ENCODE data around the gene EPB41L4A.
A peak's percentile ranks its signal among the peaks of the same experiment; 100 is the strongest.
"Not testable (repeated sequence)": the region's sequence is repeated elsewhere in the genome, so short reads cannot be mapped to it uniquely, and the experiment has no call there.

The EPB41L4A gene

GRCh38 chr5:112397690-112398089 lies 21.4 kb downstream of the EPB41L4A start:
- DNase-seq: no peak

GRCh38 chr5:112396430-112396829 lies 22.6 kb downstream of the EPB41L4A start:
- no peak for DNase-seq

GRCh38 chr5:112395299-112395698 lies 23.8 kb downstream of the EPB41L4A start:
- not testable (repeated sequence) for DNase-seq

GRCh38 chr5:112390327-112390726 lies 28.8 kb downstream of the EPB41L4A start:
- peak; percentile 13 for DNase-seq

GRCh38 chr5:112388739-112389138 lies 30.3 kb downstream of the EPB41L4A start:
- no peak for DNase-seq

- no peak for DNase-seq
Measured at GRCh38 chr5:112388074-112388473, 31.0 kb downstream of the EPB41L4A start.

- no peak for DNase-seq
Measured at GRCh38 chr5:112386766-112387165, 32.3 kb downstream of the EPB41L4A start.

- DNase-seq: no peak
Measured at GRCh38 chr5:112385969-112386368, 33.1 kb downstream of the EPB41L4A start.

- DNase-seq: no peak
Measured at GRCh38 chr5:112385566-112385965, 33.5 kb downstream of the EPB41L4A start.

GRCh38 chr5:112384523-112384922 lies 34.6 kb downstream of the EPB41L4A start:
- DNase-seq: no peak

GRCh38 chr5:112382886-112383285 lies 36.2 kb downstream of the EPB41L4A start:
- no peak for DNase-seq

GRCh38 chr5:112381521-112381920 lies 37.6 kb downstream of the EPB41L4A start:
- no peak for DNase-seq

GRCh38 chr5:112379542-112380325 lies 39.3 kb downstream of the EPB41L4A start:
- DNase-seq: no peak

GRCh38 chr5:112374818-112375217 lies 44.3 kb downstream of the EPB41L4A start:
- no peak for DNase-seq

- DNase-seq: no peak
Measured at GRCh38 chr5:112374356-112374755, 44.7 kb downstream of the EPB41L4A start.

- no peak for DNase-seq
Measured at GRCh38 chr5:112373885-112374284, 45.2 kb downstream of the EPB41L4A start.

- DNase-seq: no peak
Measured at GRCh38 chr5:112372543-112372942, 46.5 kb downstream of the EPB41L4A start.

GRCh38 chr5:112371067-112371466 lies 48.0 kb downstream of the EPB41L4A start:
- no peak for DNase-seq

- no peak for DNase-seq
Measured at GRCh38 chr5:112367400-112367799, 51.7 kb downstream of the EPB41L4A start.

GRCh38 chr5:112366987-112367386 lies 52.1 kb downstream of the EPB41L4A start:
- peak; percentile 39 for DNase-seq

- DNase-seq: not testable (repeated sequence)
Measured at GRCh38 chr5:112360740-112361139, 58.3 kb downstream of the EPB41L4A start.

- no peak for DNase-seq
Measured at GRCh38 chr5:112356178-112356956, 62.7 kb downstream of the EPB41L4A start.

- no peak for DNase-seq
Measured at GRCh38 chr5:112355058-112355685, 63.9 kb downstream of the EPB41L4A start.

GRCh38 chr5:112353678-112354077 lies 65.4 kb downstream of the EPB41L4A start:
- no peak for DNase-seq
